ENCODE measurements around the gene NDUFA5. TPM values are rescaled to one million over a fixed set of nuclear protein-coding genes. Genes with fewer than 3 reads are reported as not detected.

The NDUFA5 gene
- polyA plus RNA-seq, 1 donor (not counting 4 experiments of a cell fraction or from before 2014, with no cell fraction given), result 36.9 TPM

DNA sequence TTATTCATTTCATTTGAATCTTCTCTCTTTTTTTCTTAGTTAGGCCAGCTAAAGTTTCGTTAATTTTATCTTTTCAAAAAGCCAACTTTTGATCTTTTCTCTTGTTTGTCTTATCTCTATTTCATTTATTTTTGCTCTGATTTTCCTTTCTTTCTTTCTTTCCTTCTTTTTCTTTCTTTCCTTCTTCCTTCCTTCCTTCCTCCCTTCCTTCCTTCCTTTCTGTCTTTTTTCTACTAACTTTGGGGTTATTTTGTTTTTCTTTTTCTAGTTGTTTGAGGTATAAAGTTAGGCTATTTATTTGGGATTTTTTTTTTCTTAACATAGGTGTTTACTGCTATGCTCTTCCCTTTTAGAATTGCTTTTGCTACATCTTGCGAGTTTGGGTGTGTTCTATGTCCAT, 30.8 kb upstream of the NDUFA5 start:
- no peak for DNase-seq (ENCODE audit: low read depth, low spot score)
- FAIRE-seq, result no peak
- H3K4me2 ChIP-seq (ENCODE audit: control insufficient read depth, extremely low read depth, insufficient read depth, low read depth, low read length), result no peak overlapping the region
- H3K9me3 ChIP-seq (ENCODE audit: control insufficient read depth, low read depth, low read length), result no peaks in the 10 kb centered on the region
- H3K9me1 ChIP-seq (ENCODE audit: control insufficient read depth, extremely low read depth, insufficient read depth, low read length), result no peaks in the 10 kb centered on the region
- H3K4me3 ChIP-seq (ENCODE audit: control insufficient read depth in 2 of 3, extremely low read depth in 1 of 3, insufficient read depth in 2 of 3, low read depth in 1 of 3, low read length in 3 of 3), result no peak overlapping the region
- no peak overlapping the region for H2AFZ ChIP-seq (ENCODE audit: control insufficient read depth, low read length)
- no peaks in the 10 kb centered on the region for H3K27me3 ChIP-seq (ENCODE audit: control insufficient read depth, extremely low read depth, insufficient read depth, low read length)
- no peak overlapping the region for H3K9ac ChIP-seq (ENCODE audit: control insufficient read depth, extremely low read depth, insufficient read depth, low read length)
- dilution Hi-C loops (cut with MboI; ENCODE audit: extremely low pct_ligation_motif_present, low sequenced_read_pairs), result no loop called here
- H3K36me3 ChIP-seq (ENCODE audit: control insufficient read depth in 2 of 2, extremely low read depth in 1 of 2, insufficient read depth in 2 of 2, low read length in 2 of 2), result no peaks in the 10 kb centered on the region
- TF ChIP-seq EZH2 (IDR thresholded peaks at IDR 0.05; ENCODE audit: low read length), result no peak
- TF ChIP-seq, protein P1, sequence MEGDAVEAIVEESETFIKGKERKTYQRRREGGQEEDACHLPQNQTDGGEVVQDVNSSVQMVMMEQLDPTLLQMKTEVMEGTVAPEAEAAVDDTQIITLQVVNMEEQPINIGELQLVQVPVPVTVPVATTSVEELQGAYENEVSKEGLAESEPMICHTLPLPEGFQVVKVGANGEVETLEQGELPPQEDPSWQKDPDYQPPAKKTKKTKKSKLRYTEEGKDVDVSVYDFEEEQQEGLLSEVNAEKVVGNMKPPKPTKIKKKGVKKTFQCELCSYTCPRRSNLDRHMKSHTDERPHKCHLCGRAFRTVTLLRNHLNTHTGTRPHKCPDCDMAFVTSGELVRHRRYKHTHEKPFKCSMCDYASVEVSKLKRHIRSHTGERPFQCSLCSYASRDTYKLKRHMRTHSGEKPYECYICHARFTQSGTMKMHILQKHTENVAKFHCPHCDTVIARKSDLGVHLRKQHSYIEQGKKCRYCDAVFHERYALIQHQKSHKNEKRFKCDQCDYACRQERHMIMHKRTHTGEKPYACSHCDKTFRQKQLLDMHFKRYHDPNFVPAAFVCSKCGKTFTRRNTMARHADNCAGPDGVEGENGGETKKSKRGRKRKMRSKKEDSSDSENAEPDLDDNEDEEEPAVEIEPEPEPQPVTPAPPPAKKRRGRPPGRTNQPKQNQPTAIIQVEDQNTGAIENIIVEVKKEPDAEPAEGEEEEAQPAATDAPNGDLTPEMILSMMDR (optimal IDR thresholded peaks at IDR 0.05 in 1 of 3, IDR thresholded peaks at IDR 0.05 in 1 of 3, conservative IDR thresholded peaks at IDR 0.05 in 1 of 3; ENCODE audit: extremely low read depth in 1 of 3, insufficient read depth in 2 of 3, low read length in 3 of 3), result no peak
- no peaks in the 10 kb centered on the region for H3K4me1 ChIP-seq (ENCODE audit: control insufficient read depth, extremely low read depth, insufficient read depth, low read length)
- no peaks in the 10 kb centered on the region for H4K20me1 ChIP-seq (ENCODE audit: control insufficient read depth, extremely low read depth, insufficient read depth, low read length)
- no peaks in the 10 kb centered on the region for H3K79me2 ChIP-seq (ENCODE audit: control insufficient read depth, insufficient read depth, low read length)
- H3K27ac ChIP-seq (ENCODE audit: control insufficient read depth, insufficient read depth, low read length), result no peak overlapping the region

DNA sequence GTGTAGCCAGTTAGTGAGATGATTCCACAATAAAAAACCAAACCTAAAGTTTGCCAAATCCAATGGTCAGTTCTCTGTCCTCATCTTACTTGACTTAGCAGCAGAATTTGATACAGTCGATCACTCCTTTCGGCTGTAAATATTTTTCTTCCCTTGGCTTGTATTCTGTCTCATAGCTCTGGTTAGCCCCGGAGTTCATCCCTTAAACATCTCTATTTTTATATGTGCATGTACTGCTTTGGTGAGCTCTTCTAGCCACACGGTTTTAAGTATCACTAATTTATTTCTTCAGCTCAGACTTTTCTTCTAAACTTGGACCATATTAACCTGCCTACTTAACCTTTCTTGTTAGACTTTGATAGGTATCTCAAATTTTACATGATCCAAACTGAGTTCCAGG, 26.2 kb upstream of the NDUFA5 start:
- H4K20me1 ChIP-seq (ENCODE audit: control insufficient read depth, extremely low read depth, insufficient read depth, low read length), result no peaks in the 10 kb centered on the region
- DNase-seq (ENCODE audit: low read depth, low spot score), result no peak
- H3K4me1 ChIP-seq (ENCODE audit: control insufficient read depth, extremely low read depth, insufficient read depth, low read length), result peaks cover 4% of the 10 kb centered on the region
- FAIRE-seq, result no peak
- TF ChIP-seq, protein P1 (optimal IDR thresholded peaks at IDR 0.05 in 1 of 3, IDR thresholded peaks at IDR 0.05 in 1 of 3, conservative IDR thresholded peaks at IDR 0.05 in 1 of 3; ENCODE audit: extremely low read depth in 1 of 3, insufficient read depth in 2 of 3, low read length in 3 of 3), result no peak
- no peak for TF ChIP-seq EZH2 (IDR thresholded peaks at IDR 0.05; ENCODE audit: low read length)
- H2AFZ ChIP-seq (ENCODE audit: control insufficient read depth, low read length), result no peak overlapping the region
- no peak overlapping the region for H3K4me3 ChIP-seq (ENCODE audit: control insufficient read depth in 2 of 3, extremely low read depth in 1 of 3, insufficient read depth in 2 of 3, low read depth in 1 of 3, low read length in 3 of 3)
- H3K27me3 ChIP-seq (ENCODE audit: control insufficient read depth, extremely low read depth, insufficient read depth, low read length), result no peaks in the 10 kb centered on the region
- H3K9me3 ChIP-seq (ENCODE audit: control insufficient read depth, low read depth, low read length), result no peaks in the 10 kb centered on the region
- H3K79me2 ChIP-seq (ENCODE audit: control insufficient read depth, insufficient read depth, low read length), result no peaks in the 10 kb centered on the region
- no peak overlapping the region for H3K27ac ChIP-seq (ENCODE audit: control insufficient read depth, insufficient read depth, low read length)
- H3K36me3 ChIP-seq (ENCODE audit: control insufficient read depth in 2 of 2, extremely low read depth in 1 of 2, insufficient read depth in 2 of 2, low read length in 2 of 2), result no peaks in the 10 kb centered on the region
- no peak overlapping the region for H3K9ac ChIP-seq (ENCODE audit: control insufficient read depth, extremely low read depth, insufficient read depth, low read length)
- no peak overlapping the region for H3K4me2 ChIP-seq (ENCODE audit: control insufficient read depth, extremely low read depth, insufficient read depth, low read depth, low read length)
- no peaks in the 10 kb centered on the region for H3K9me1 ChIP-seq (ENCODE audit: control insufficient read depth, extremely low read depth, insufficient read depth, low read length)
- dilution Hi-C loops (cut with MboI; ENCODE audit: extremely low pct_ligation_motif_present, low sequenced_read_pairs), result no loop called here
